GM18909 (cell line): ENCODE results near the gene SCAMP4.

Experiments
- ATAC-seq: cut with Tn5 transposase; IDR thresholded peaks from one replicate; pipeline ENCODE4 v1.9.1; 2021; ENCODE audit warnings: mild to moderate bottlenecking; ENCODE audit not compliant: unreplicated experiment, poor library complexity

The SCAMP4 gene

DNA sequence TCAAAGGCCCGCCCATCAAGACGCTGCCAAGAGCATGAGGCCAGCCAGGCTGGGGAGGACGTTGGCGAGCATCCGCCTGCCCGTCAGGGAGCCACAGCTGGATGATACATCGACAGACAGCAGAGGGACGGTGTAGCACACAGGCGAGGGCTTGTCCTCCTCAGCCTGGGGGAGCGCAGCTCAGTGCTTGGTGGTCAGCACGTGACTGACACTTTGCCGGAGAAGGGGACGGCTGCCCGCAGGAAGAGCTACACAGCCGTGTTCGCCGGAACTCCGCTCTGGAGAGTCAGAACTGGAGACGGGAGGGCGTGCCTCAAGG lies 69.9 kb downstream of the SCAMP4 start:
- no peak for ATAC-seq
